Cardiac muscle cell (in vitro differentiated cells and primary cell): Measurements from ENCODE around the gene PARN. TPM values are rescaled to one million over a fixed set of nuclear protein-coding genes. Genes with fewer than 3 reads are reported as not detected.
A peak's percentile ranks its signal among the peaks of the same experiment; 100 is the strongest.
"Not testable (repeated sequence)": the region's sequence is repeated elsewhere in the genome, so short reads cannot be mapped to it uniquely, and the experiment has no call there.

Source experiments
- DNase-seq, 2 donors: peaks; one replicate each; pipeline versions ENCODE4 v3.0.0 to v3.0.0-alpha.2; 2010 to 2017; ENCODE audit warnings: low read depth in 1 of 2, low spot score in 1 of 2
- H3K27ac ChIP-seq: fragments of 200-600 bp; sonication (generic); 2 replicates; pipeline ENCODE4 v1.5.1; 2016
- H3K27me3 ChIP-seq: fragments of 200-600 bp; sonication (generic); 2 replicates; pipeline ENCODE4 v1.6.0; 2016; ENCODE audit warnings: control low read depth
- H3K36me3 ChIP-seq: fragments of 200-600 bp; sonication (generic); 2 replicates; pipeline ENCODE4 v1.5.1; 2016; ENCODE audit warnings: control low read depth
- H3K4me1 ChIP-seq: fragments of 200-600 bp; sonication (generic); 2 replicates; pipeline ENCODE4 v1.8.1; 2017; ENCODE audit warnings: low read depth, mild to moderate bottlenecking, mixed run types
- H3K4me3 ChIP-seq: fragments of 200-600 bp; sonication (generic); 2 replicates; pipeline ENCODE4 v1.5.1; 2016; ENCODE audit warnings: mild to moderate bottlenecking
- H3K9me3 ChIP-seq: fragments of 200-600 bp; sonication (generic); 2 replicates; pipeline ENCODE4 v1.5.1; 2017; ENCODE audit warnings: low read depth, mild to moderate bottlenecking, control low read depth
- CTCF ChIP-seq: IDR thresholded peaks from 2 replicates; pipeline ENCODE4 v1.5.1; 2012; ENCODE audit warnings: low read depth, mild to moderate bottlenecking, low read length
- polyA plus RNA-seq: library from polyadenylated mRNA; unstranded; fragments of >200 nt; fragmentation: Nextera tagmentation; extraction: Ambion mirVana; gene quantifications from 2 replicates; pipeline ENCODE4 v1.2.1, GENCODE V29; 2016
- total RNA-seq: library from RNA; depleted of rRNA; stranded (reverse); fragments of >200 nt; gene quantifications from 2 replicates; pipeline ENCODE4 v1.2.3, GENCODE V29; 2016

The PARN gene
- total and polyA plus RNA-seq, 2 experiments from 2014 or later, result 22.4 to 36.3 TPM

- no peak overlapping the region for H3K27ac ChIP-seq
- H3K27me3 ChIP-seq, result no peaks in the 10 kb centered on the region
- DNase-seq, result no peak
- no peak overlapping the region for H3K4me3 ChIP-seq
- peaks cover 6% of the 10 kb centered on the region for H3K4me1 ChIP-seq
- no peaks in the 10 kb centered on the region for H3K36me3 ChIP-seq
- TF ChIP-seq CTCF, result no peak
- no peaks in the 10 kb centered on the region for H3K9me3 ChIP-seq
Observed at GRCh38 chr16:14415291-14415690, 214.8 kb downstream of the PARN start.

GRCh38 chr16:14409563-14409962 lies 220.5 kb downstream of the PARN start:
- no peak overlapping the region for H3K4me3 ChIP-seq
- TF ChIP-seq CTCF, result no peak
- peak in 1 of 2 donors; percentile 92 for DNase-seq
- H3K9me3 ChIP-seq, result no peaks in the 10 kb centered on the region
- no peak overlapping the region for H3K27ac ChIP-seq
- no peaks in the 10 kb centered on the region for H3K4me1 ChIP-seq
- H3K27me3 ChIP-seq, result no peaks in the 10 kb centered on the region
- H3K36me3 ChIP-seq, result no peaks in the 10 kb centered on the region

- no peaks in the 10 kb centered on the region for H3K27me3 ChIP-seq
- no peak for DNase-seq
- no peak overlapping the region for H3K27ac ChIP-seq
- H3K9me3 ChIP-seq, result no peaks in the 10 kb centered on the region
- no peak overlapping the region for H3K4me3 ChIP-seq
- H3K4me1 ChIP-seq, result no peaks in the 10 kb centered on the region
- H3K36me3 ChIP-seq, result no peaks in the 10 kb centered on the region
- no peak for TF ChIP-seq CTCF
Observed at GRCh38 chr16:14407786-14408399, 222.2 kb downstream of the PARN start.

GRCh38 chr16:14405611-14406537 lies 224.2 kb downstream of the PARN start:
- H3K4me3 ChIP-seq, result no peak overlapping the region
- DNase-seq, result peak in 1 of 2 donors; percentile 36
- H3K27ac ChIP-seq, result no peak overlapping the region
- H3K9me3 ChIP-seq, result no peaks in the 10 kb centered on the region
- no peaks in the 10 kb centered on the region for H3K27me3 ChIP-seq
- TF ChIP-seq CTCF, result no peak
- H3K36me3 ChIP-seq, result no peaks in the 10 kb centered on the region
- H3K4me1 ChIP-seq, result no peaks in the 10 kb centered on the region

GRCh38 chr16:14403001-14403389 lies 227.1 kb downstream of the PARN start:
- H3K9me3 ChIP-seq, DNase-seq, H3K4me1 ChIP-seq, H3K27ac ChIP-seq, H3K4me3 ChIP-seq, H3K36me3 ChIP-seq, H3K27me3 ChIP-seq: not testable (repeated sequence)

- H3K4me3 ChIP-seq, H3K9me3 ChIP-seq, H3K27ac ChIP-seq, H3K27me3 ChIP-seq, DNase-seq, H3K4me1 ChIP-seq, H3K36me3 ChIP-seq: not testable (repeated sequence)
Observed at GRCh38 chr16:14402114-14403000, 227.7 kb downstream of the PARN start.

GRCh38 chr16:14401711-14402061 lies 228.4 kb downstream of the PARN start:
- H3K27ac ChIP-seq, H3K27me3 ChIP-seq: not testable (repeated sequence)

GRCh38 chr16:14400978-14401710 lies 228.9 kb downstream of the PARN start:
- H3K27ac ChIP-seq, H3K9me3 ChIP-seq, H3K27me3 ChIP-seq, H3K36me3 ChIP-seq, H3K4me3 ChIP-seq, DNase-seq, H3K4me1 ChIP-seq: not testable (repeated sequence)

More at GRCh38 chr16:14401711-14402061, 228.4 kb downstream of the PARN start:
- not testable (repeated sequence) for H3K4me1 ChIP-seq, H3K36me3 ChIP-seq, H3K9me3 ChIP-seq, H3K4me3 ChIP-seq
- DNase-seq, result peak in 1 of 2 donors; percentile 36
